ENCODE data around the gene ZNF534. TPM values are rescaled to one million over a fixed set of nuclear protein-coding genes. Genes with fewer than 3 reads are reported as not detected.

The ZNF534 gene
- total RNA-seq, result under 1 TPM; 0.49 to 0.68 TPM

- ATAC-seq (ENCODE audit: insufficient number of reproducible peaks, low FRiP score, low read depth), result no peak
These were observed at the start of gene ZNF534 for GRCh38 chr19:52428937-52429336. ZNF534 (plus strand) TSS chr19:52429148; CDS start chr19:52431475, 2,327 bp downstream.

GRCh38 chr19:52391135-52391534, 37.8 kb upstream of the ZNF534 start:
- TF ChIP-seq CTCF (IDR thresholded peaks at IDR 0.05), result no peak
- no peak overlapping the region for H3K27ac ChIP-seq
- H3K36me3 ChIP-seq, result peaks cover 32% of the 10 kb centered on the region
- peaks cover 59% of the 10 kb centered on the region for H3K9me3 ChIP-seq
- no peak overlapping the region for H3K4me3 ChIP-seq
- no peaks in the 10 kb centered on the region for H3K4me1 ChIP-seq (ENCODE audit: control insufficient read depth in 1 of 2, low read depth in 2 of 2)
- DNase-seq (ENCODE audit: low spot score) (no peak), ATAC-seq (ENCODE audit: insufficient number of reproducible peaks, low FRiP score, low read depth) (no peak)
- no peaks in the 10 kb centered on the region for H3K27me3 ChIP-seq (replicated peaks; ENCODE audit: insufficient read depth)

More at GRCh38 chr19:52428937-52429336, at the start of gene ZNF534:
- Histone ChIP-seq H3K36me3 (no peaks in the 10 kb centered on the region), H3K4me3 (no peak within 1 kb of the TSS), H3K27me3 (replicated peaks; ENCODE audit: insufficient read depth) (no peaks in the 10 kb centered on the region), H3K4me1 (ENCODE audit: control insufficient read depth in 1 of 2, low read depth in 2 of 2) (no peaks in the 10 kb centered on the region), H3K9me3 (peaks cover 49% of the 10 kb centered on the region), H3K27ac (no peak within 1 kb of the TSS)
- DNase-seq (ENCODE audit: low spot score), result no peak
- TF ChIP-seq CTCF (IDR thresholded peaks at IDR 0.05), result no peak

GRCh38 chr19:52397310-52398080, 31.5 kb upstream of the ZNF534 start, which contains the start of gene ZNF528:
ZNF528 (plus strand) TSS chr19:52397849; CDS start chr19:52402014, 4,165 bp downstream.
- H3K27me3 ChIP-seq (replicated peaks; ENCODE audit: insufficient read depth), result no peaks in the 10 kb centered on the region
- H3K27ac ChIP-seq, result peak within 1 kb of the TSS; percentile 53 to 64
- H3K4me1 ChIP-seq (ENCODE audit: control insufficient read depth in 1 of 2, low read depth in 2 of 2), result peaks cover 5 to 19% of the 10 kb centered on the region in 2 donors
- TF ChIP-seq CTCF (IDR thresholded peaks at IDR 0.05), result no peak
- H3K9me3 ChIP-seq, result peaks cover 9% of the 10 kb centered on the region
- DNase-seq (ENCODE audit: low spot score) (peak; percentile 88), ATAC-seq (ENCODE audit: insufficient number of reproducible peaks, low FRiP score, low read depth) (peak; percentile 89)
- H3K4me3 ChIP-seq, result peak within 1 kb of the TSS; percentile 95
- H3K36me3 ChIP-seq, result peaks cover 24% of the 10 kb centered on the region

GRCh38 chr19:52398081-52398441, 30.9 kb upstream of the ZNF534 start:
- Histone ChIP-seq H3K36me3 (peaks cover 27% of the 10 kb centered on the region), H3K4me1 (ENCODE audit: control insufficient read depth in 1 of 2, low read depth in 2 of 2) (peaks cover 5 to 19% of the 10 kb centered on the region in 2 donors), H3K27me3 (replicated peaks; ENCODE audit: insufficient read depth) (no peaks in the 10 kb centered on the region), H3K27ac (peak overlapping the region; percentile 53 to 64), H3K4me3 (peak overlapping the region; percentile 95), H3K9me3 (peaks cover 9% of the 10 kb centered on the region)
- TF ChIP-seq CTCF (IDR thresholded peaks at IDR 0.05), result no peak
- no peak for DNase-seq (ENCODE audit: low spot score)
- ATAC-seq (ENCODE audit: insufficient number of reproducible peaks, low FRiP score, low read depth), result no peak

- TF ChIP-seq CTCF (IDR thresholded peaks at IDR 0.05), result no peak
- H3K36me3 ChIP-seq, result peaks cover 75% of the 10 kb centered on the region
- H3K27ac ChIP-seq, result no peak overlapping the region
- no peak for ATAC-seq (ENCODE audit: insufficient number of reproducible peaks, low FRiP score, low read depth)
- H3K4me3 ChIP-seq, result no peak overlapping the region
- H3K9me3 ChIP-seq, result peaks cover 78% of the 10 kb centered on the region
- H3K27me3 ChIP-seq (replicated peaks; ENCODE audit: insufficient read depth), result no peaks in the 10 kb centered on the region
- DNase-seq (ENCODE audit: low spot score), result no peak
- no peaks in the 10 kb centered on the region for H3K4me1 ChIP-seq (ENCODE audit: control insufficient read depth in 1 of 2, low read depth in 2 of 2)
These were observed 18.7 kb upstream of the ZNF534 start for GRCh38 chr19:52410276-52410675.

All from thoracic aorta (tissue), 2 donors.